IMR-90 (cell line): ENCODE results near the gene NSD2. TPM values are rescaled to one million over a fixed set of nuclear protein-coding genes. Genes with fewer than 3 reads are reported as not detected.

ENCODE experiments used
- ATAC-seq: fragments of 200-7000 bp; cut with Tn5 transposase; 2 replicates; pipeline ENCODE4 v1.9.1; 2020; ENCODE audit warnings: low read depth, mild to moderate bottlenecking, moderate library complexity
- BruUV-seq: library from RNA; stranded (reverse); fragments of 400-500 nt; replicated peaks from 2 replicates; lab custom pipeline; 2021; lab: Mats Ljungman, UMichigan
- CTCF ChIA-PET: fragments of 300-600 bp; formaldehyde crosslinking; extraction: SDS; loops from one replicate; lab custom pipeline; 2021; ENCODE audit warnings: antibody characterized with exemption; lab: Yijun Ruan, JAX
- POLR2A ChIA-PET: fragments of 300-600 bp; sonication (Branson Sonifier 250); formaldehyde crosslinking; loops from one replicate; lab custom pipeline; 2022; ENCODE audit warnings: antibody characterized with exemption; ENCODE audit not compliant: unreplicated experiment; lab: Charles Lee
- DNase-seq: peaks from one replicate; pipeline ENCODE4 v3.0.0; 2013
- H2AFZ ChIP-seq: replicated peaks from 2 replicates; pipeline ENCODE3; 2013; ENCODE audit warnings: low read length, mild to moderate bottlenecking; ENCODE audit not compliant: poor library complexity
- H2AK5ac ChIP-seq: 2 replicates; pipeline ENCODE4 v1.6.1; 2013; ENCODE audit warnings: low read depth, low read length, inconsistent platforms
- H2AK9ac ChIP-seq: replicated peaks from 2 replicates; pipeline ENCODE3; 2013; ENCODE audit warnings: mild to moderate bottlenecking, low read depth, low read length, moderate library complexity; ENCODE audit not compliant: poor library complexity
- H2BK120ac ChIP-seq: 2 replicates; pipeline ENCODE4 v1.6.1; 2013; ENCODE audit warnings: low read depth, low read length, inconsistent platforms
- H2BK15ac ChIP-seq: 3 replicates; pipeline ENCODE4 v1.6.1; 2013; ENCODE audit warnings: low read depth, low read length, inconsistent platforms
- H2BK20ac ChIP-seq: 2 replicates; pipeline ENCODE4 v1.6.1; 2013; ENCODE audit warnings: low read depth, mild to moderate bottlenecking, inconsistent platforms, low read length, moderate library complexity
- H2BK5ac ChIP-seq: 2 replicates; pipeline ENCODE4 v1.6.1; 2013; ENCODE audit warnings: mild to moderate bottlenecking, low read depth, low read length, inconsistent platforms; ENCODE audit not compliant: poor library complexity, severe bottlenecking
- H3K14ac ChIP-seq: replicated peaks from 2 replicates; pipeline ENCODE4 v1.6.1; 2013; ENCODE audit warnings: low read depth, low read length, inconsistent platforms
- H3K18ac ChIP-seq: 2 replicates; pipeline ENCODE4 v1.6.1; 2013; ENCODE audit warnings: low read depth, low read length, control low read depth
- H3K23ac ChIP-seq: 2 replicates; pipeline ENCODE4 v1.6.1; 2013; ENCODE audit warnings: low read depth, low read length, inconsistent platforms
- H3K27ac ChIP-seq: 2 replicates; pipeline ENCODE4 v1.5.1; 2013; ENCODE audit warnings: mild to moderate bottlenecking, control low read depth, low read length; ENCODE audit not compliant: insufficient read depth
- H3K27me3 ChIP-seq: 2 replicates; pipeline ENCODE4 v1.6.1; 2013; ENCODE audit warnings: low read length; ENCODE audit not compliant: control insufficient read depth, insufficient read depth
- H3K36me3 ChIP-seq: 2 replicates; pipeline ENCODE4 v1.6.1; 2013; ENCODE audit warnings: low read length, mixed read lengths; ENCODE audit not compliant: control insufficient read depth, insufficient read depth
- H3K4ac ChIP-seq: 2 replicates; pipeline ENCODE4 v1.6.1; 2013; ENCODE audit warnings: low read depth, low read length, inconsistent platforms
- H3K4me1 ChIP-seq: 2 replicates; pipeline ENCODE4 v1.6.1; 2013; ENCODE audit warnings: low read length, mixed read lengths; ENCODE audit not compliant: control insufficient read depth, insufficient read depth
- H3K4me2 ChIP-seq: 2 replicates; pipeline ENCODE4 v1.6.1; 2013; ENCODE audit warnings: low read depth, mild to moderate bottlenecking, control low read depth, low read length, moderate library complexity
- H3K4me3 ChIP-seq: 2 replicates; pipeline ENCODE4 v1.5.1; 2013; ENCODE audit warnings: low read depth, mild to moderate bottlenecking, control low read depth, low read length, moderate library complexity; ENCODE audit not compliant: insufficient read depth
- H3K56ac ChIP-seq: 2 replicates; pipeline ENCODE4 v1.6.1; 2013; ENCODE audit warnings: low read length, inconsistent platforms; ENCODE audit not compliant: insufficient read depth; ENCODE audit errors: extremely low read depth
- H3K79me1 ChIP-seq, 2 experiments: 2 replicates each; pipeline ENCODE4 v1.6.1; 2013; ENCODE audit warnings: low read length in 2 of 2, inconsistent platforms in 1 of 2, low read depth in 1 of 2
- H3K9ac ChIP-seq: 2 replicates; pipeline ENCODE4 v1.6.1; 2013; ENCODE audit warnings: low read depth, low read length, control low read depth
- H3K9me1 ChIP-seq: 2 replicates; pipeline ENCODE4 v1.6.1; 2013; ENCODE audit warnings: low read length, inconsistent platforms; ENCODE audit not compliant: insufficient read depth
- H3K9me3 ChIP-seq: 2 replicates; pipeline ENCODE4 v1.6.1; 2013; ENCODE audit warnings: low read length; ENCODE audit not compliant: control insufficient read depth, insufficient read depth
- H4K20me1 ChIP-seq: 2 replicates; pipeline ENCODE4 v1.6.1; 2013; ENCODE audit warnings: low read length, inconsistent platforms; ENCODE audit not compliant: insufficient read depth
- H4K5ac ChIP-seq: 2 replicates; pipeline ENCODE4 v1.6.1; 2013; ENCODE audit warnings: mild to moderate bottlenecking, low read depth, low read length, control low read depth
- H4K8ac ChIP-seq, 2 experiments: 2 replicates each; pipeline ENCODE4 v1.6.1; 2013; ENCODE audit warnings: low read depth in 2 of 2, low read length in 2 of 2, control low read depth in 1 of 2, inconsistent platforms in 1 of 2
- H4K91ac ChIP-seq: 2 replicates; pipeline ENCODE4 v1.6.1; 2013; ENCODE audit warnings: low read depth, low read length, inconsistent platforms; ENCODE audit not compliant: insufficient read depth
- RCOR1 ChIP-seq: IDR thresholded peaks from 2 replicates; pipeline ENCODE4 v1.6.1; 2012; ENCODE audit warnings: mild to moderate bottlenecking, low read length, improper control_type of control experiment; ENCODE audit not compliant: insufficient replicate concordance
- WGBS, 2 experiments: methylation state at CpG; one replicate each; pipeline versions ENCODE4 v1.1.5 to v1.1.7; 2013; ENCODE audit warnings: missing lambda C conversion rate in 2 of 2; ENCODE audit not compliant: insufficient read length in 1 of 2; ENCODE audit errors: extremely low coverage in 2 of 2; 5-methylcytosine and 5-hydroxymethylcytosine counted together
- dilution Hi-C: fragments of 300-500 bp; cut with HindIII; formaldehyde crosslinking; loops from one replicate; pipeline ENCODE4 v1.14.3; 2018; ENCODE audit warnings: low sequenced_read_pairs; ENCODE audit not compliant: unreplicated experiment
- in situ Hi-C: fragments of 300-500 bp; cut with MboI; formaldehyde crosslinking; loops from 3 replicates; pipeline ENCODE4 v1.14.3; 2019; ENCODE audit warnings: low sequenced_read_pairs, inconsistent platforms, mixed read lengths
- intact Hi-C: fragments of 100-400 bp; cut with micrococcal nuclease; formaldehyde crosslinking; loops from 2 replicates; pipeline ENCODE4 v1.10.0; 2022
- polyA plus RNA-seq, 3 experiments: library from polyadenylated mRNA; depleted of rRNA; stranded (reverse); fragments of >200 nt; gene quantifications; 2 replicates each; pipeline ENCODE4 v1.2.3, GENCODE V29; 2012; ENCODE audit warnings: low replicate concordance in 1 of 3
- total RNA-seq: library from RNA; depleted of rRNA; stranded (reverse); fragments of >200 nt; gene quantifications from 2 replicates; pipeline ENCODE4 v1.2.3, GENCODE V29; 2012

The NSD2 gene
- total and polyA plus RNA-seq, 2 of the 4 experiments (the other 2 are of a cell fraction): 35.9 to 68.1 TPM

GRCh38 chr4:1823545-1823932 lies 47.7 kb upstream of the NSD2 start:
- no peak overlapping the region for H3K56ac ChIP-seq
- H2BK20ac ChIP-seq: no peak overlapping the region
- H3K27me3 ChIP-seq: no peaks in the 10 kb centered on the region
- no peak overlapping the region for H4K5ac ChIP-seq
- no peaks in the 10 kb centered on the region for H3K9me3 ChIP-seq
- no peak overlapping the region for H4K91ac ChIP-seq
- H3K4me2 ChIP-seq: no peak overlapping the region
- WGBS, 2 experiments: 100% methylated on average over 4 of the region's 12 CpGs; no CpG with 5 or more reads in 1 of the 2 experiments
- no peak overlapping the region for H3K4ac ChIP-seq
- H2AK5ac ChIP-seq: no peak overlapping the region
- no peak overlapping the region for H4K8ac ChIP-seq
- ATAC-seq: no peak
- no peak overlapping the region for H3K4me3 ChIP-seq
- dilution Hi-C loops (no loop called here), in situ Hi-C loops (no loop called here), intact Hi-C loops (no loop called here)
- no peaks in the 10 kb centered on the region for H3K9me1 ChIP-seq
- no peaks in the 10 kb centered on the region; the same call in 1 of the 2 replicates for H3K4me1 ChIP-seq
- H2BK5ac ChIP-seq: no peak overlapping the region
- 0 out of 4 replicates have a peak, but pooled peaks cover 0 to 3% of the 10 kb centered on the region in 2 experiments for H3K79me1 ChIP-seq
- H3K27ac ChIP-seq: no peak overlapping the region
- no peak overlapping the region for H3K14ac ChIP-seq
- BruUV-seq: no TSS peak
- peaks cover 54% of the 10 kb centered on the region for H3K36me3 ChIP-seq
- no peak overlapping the region for H2BK15ac ChIP-seq
- POLR2A ChIA-PET: no interaction called here
- no peak overlapping the region for H3K23ac ChIP-seq
- no peak overlapping the region for H2AK9ac ChIP-seq
- H4K20me1 ChIP-seq: no peaks in the 10 kb centered on the region
- no peak for TF ChIP-seq RCOR1
- H2BK120ac ChIP-seq: no peak overlapping the region
- H2AFZ ChIP-seq: no peak overlapping the region
- DNase-seq: no peak
- CTCF ChIA-PET: no interaction called here
- no peak overlapping the region for H3K9ac ChIP-seq
- H3K18ac ChIP-seq: no peak overlapping the region
